Peyer's patch (tissue), 4 donors: ENCODE results near the gene TDRD9. TPM values are rescaled to one million over a fixed set of nuclear protein-coding genes. Genes with fewer than 3 reads are reported as not detected.
A peak's percentile ranks its signal among the peaks of the same experiment; 100 is the strongest.

Experiments
- DNase-seq, 3 donors: peaks; one replicate each; pipeline ENCODE4 v3.0.0-alpha.2; 2017 to 2019
- H3K27ac ChIP-seq, 4 donors: fragments of 200-600 bp; sonication (generic); one replicate each; pipeline ENCODE4 v1.5.1; 2016 to 2019
- H3K27me3 ChIP-seq, 2 donors: fragments of 200-600 bp; sonication (generic); one replicate each; pipeline ENCODE4 v1.5.1; 2019
- H3K36me3 ChIP-seq, 3 donors: fragments of 200-600 bp; sonication (generic); one replicate each; pipeline ENCODE4 v1.5.1; 2016 to 2019
- H3K4me1 ChIP-seq, 4 donors: fragments of 200-600 bp; sonication (generic); one replicate each; pipeline ENCODE4 v1.5.1; 2016 to 2019
- H3K4me3 ChIP-seq, 4 donors: fragments of 200-600 bp; sonication (generic); 1 replicate in 3 of 4; 2 replicates in 1 of 4; pipeline ENCODE4 v1.5.1; 2016 to 2019; ENCODE audit warnings: mild to moderate bottlenecking in 1 of 4
- H3K9me3 ChIP-seq, 4 donors: fragments of 200-600 bp; sonication (generic); one replicate each; pipeline ENCODE4 v1.5.1; 2016 to 2019; ENCODE audit warnings: mild to moderate bottlenecking in 1 of 4
- POLR2A ChIP-seq, 2 donors: fragments of 450-650 bp; IDR thresholded peaks; one replicate each; pipeline ENCODE4 v1.5.1; 2017; ENCODE audit warnings: antibody characterized with exemption in 2 of 2, mild to moderate bottlenecking in 2 of 2, moderate library complexity in 2 of 2
- total RNA-seq, 4 donors: library from RNA; depleted of rRNA; stranded (reverse); fragments of >200 nt; gene quantifications; one replicate each; pipeline ENCODE4 v1.1.0, GENCODE V29; 2016
- TF ChIP-seq, protein P1 (sequence below), 6 experiments: fragments of 450-650 bp in 4 of 6; fragments of 200-600 bp in 2 of 6; sonication (generic) in 1 of 6; IDR thresholded peaks; one replicate each; pipeline ENCODE4 v1.5.1; 2017 to 2019; ENCODE audit warnings: antibody characterized with exemption in 6 of 6, mild to moderate bottlenecking in 3 of 6, moderate library complexity in 1 of 6

The TDRD9 gene
- total RNA-seq, 4 donors from 2014 or later, result 0.40 TPM; not detected in 3

DNA sequence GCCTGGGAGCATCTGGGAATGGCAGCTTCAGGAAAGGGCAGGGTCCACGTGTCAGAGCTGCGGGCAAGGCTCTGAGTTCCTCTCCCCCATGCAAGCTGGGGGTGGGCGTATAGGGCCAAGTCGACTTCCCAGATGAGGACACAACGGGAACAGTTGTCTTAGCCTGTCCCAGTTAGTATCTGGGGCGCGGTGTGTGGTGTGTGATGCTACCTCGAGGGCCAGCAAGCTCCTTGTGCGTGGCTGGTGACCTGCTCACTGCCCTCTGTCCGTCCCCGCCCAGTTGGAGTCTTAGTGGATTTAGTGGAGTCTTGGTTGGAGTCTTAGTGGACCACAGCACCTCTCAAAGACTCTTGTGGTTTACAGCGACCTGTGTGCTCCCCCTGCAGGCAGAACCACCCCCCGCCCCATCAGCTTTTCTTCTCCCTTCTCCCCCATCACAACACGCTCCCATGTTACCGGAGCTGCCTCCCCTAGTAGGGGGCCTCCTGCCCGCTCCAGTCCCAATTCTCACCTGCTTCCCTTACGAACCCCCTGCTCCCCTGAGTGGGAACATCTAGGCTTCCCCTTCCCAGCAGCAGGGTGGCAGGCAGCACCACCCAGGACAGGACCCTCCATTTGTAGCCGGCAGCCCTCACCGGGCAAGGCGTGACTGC lies 165.9 kb downstream of the TDRD9 start:
- Histone ChIP-seq H3K9me3 (no peaks in the 10 kb centered on the region), H3K27me3 (no peaks in the 10 kb centered on the region), H3K4me1 (peaks cover 0 to 9% (median 0%) of the 10 kb centered on the region in 4 donors), H3K4me3 (no peak overlapping the region), H3K36me3 (no peaks in the 10 kb centered on the region), H3K27ac (no peak overlapping the region)
- TF ChIP-seq POLR2A (IDR thresholded peaks at IDR 0.05), result no peak
- TF ChIP-seq, protein P1, sequence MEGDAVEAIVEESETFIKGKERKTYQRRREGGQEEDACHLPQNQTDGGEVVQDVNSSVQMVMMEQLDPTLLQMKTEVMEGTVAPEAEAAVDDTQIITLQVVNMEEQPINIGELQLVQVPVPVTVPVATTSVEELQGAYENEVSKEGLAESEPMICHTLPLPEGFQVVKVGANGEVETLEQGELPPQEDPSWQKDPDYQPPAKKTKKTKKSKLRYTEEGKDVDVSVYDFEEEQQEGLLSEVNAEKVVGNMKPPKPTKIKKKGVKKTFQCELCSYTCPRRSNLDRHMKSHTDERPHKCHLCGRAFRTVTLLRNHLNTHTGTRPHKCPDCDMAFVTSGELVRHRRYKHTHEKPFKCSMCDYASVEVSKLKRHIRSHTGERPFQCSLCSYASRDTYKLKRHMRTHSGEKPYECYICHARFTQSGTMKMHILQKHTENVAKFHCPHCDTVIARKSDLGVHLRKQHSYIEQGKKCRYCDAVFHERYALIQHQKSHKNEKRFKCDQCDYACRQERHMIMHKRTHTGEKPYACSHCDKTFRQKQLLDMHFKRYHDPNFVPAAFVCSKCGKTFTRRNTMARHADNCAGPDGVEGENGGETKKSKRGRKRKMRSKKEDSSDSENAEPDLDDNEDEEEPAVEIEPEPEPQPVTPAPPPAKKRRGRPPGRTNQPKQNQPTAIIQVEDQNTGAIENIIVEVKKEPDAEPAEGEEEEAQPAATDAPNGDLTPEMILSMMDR (IDR thresholded peaks at IDR 0.05), result no peak
- DNase-seq, result peak in 1 of 3 donors; percentile 53

DNA sequence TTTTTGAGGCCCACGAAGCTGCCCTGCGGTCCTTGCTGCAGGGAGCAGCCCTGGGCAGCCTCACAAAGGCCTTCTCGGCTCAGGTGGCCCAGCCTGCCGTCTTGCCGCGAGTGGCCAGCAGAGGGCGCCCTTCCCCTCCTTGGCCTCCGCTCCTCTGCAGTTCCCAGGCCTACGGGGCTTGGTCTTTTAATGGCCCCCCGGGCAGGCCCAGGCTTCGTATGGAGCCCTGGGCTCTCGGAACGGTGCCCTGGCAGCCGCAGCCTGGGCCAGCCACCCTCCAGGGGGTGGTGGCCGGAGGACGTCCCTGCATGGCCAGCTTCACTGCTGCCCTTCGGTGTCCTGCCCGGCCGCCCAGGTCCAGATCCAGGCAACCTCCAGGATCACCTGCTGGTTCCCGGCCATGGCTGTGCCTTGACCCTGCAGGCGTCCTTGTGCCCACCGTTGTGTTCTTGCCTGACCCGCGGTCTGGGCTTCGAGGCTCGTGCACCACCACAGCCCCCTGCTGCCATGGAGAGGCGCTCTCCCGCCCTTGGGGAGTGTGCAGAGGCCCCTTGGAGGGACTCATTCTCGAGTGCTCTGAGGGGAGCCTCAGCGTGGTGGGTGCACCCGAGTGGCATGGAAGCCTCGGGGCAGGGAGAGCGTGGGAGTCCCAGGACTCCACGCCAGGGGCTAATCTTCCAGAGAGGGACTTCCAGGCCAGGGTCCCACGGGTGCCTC lies 166.6 kb downstream of the TDRD9 start:
- Histone ChIP-seq H3K27ac (no peak overlapping the region), H3K9me3 (no peaks in the 10 kb centered on the region), H3K4me3 (no peak overlapping the region), H3K4me1 (peaks cover 0 to 9% (median 0%) of the 10 kb centered on the region in 4 donors), H3K27me3 (no peaks in the 10 kb centered on the region), H3K36me3 (no peaks in the 10 kb centered on the region)
- peak; percentile 38 to 85 (median 85) for DNase-seq
- TF ChIP-seq POLR2A (IDR thresholded peaks at IDR 0.05), result no peak
- TF ChIP-seq, protein P1 (IDR thresholded peaks at IDR 0.05), result peak; percentile 42 to 89 (median 84)

DNA sequence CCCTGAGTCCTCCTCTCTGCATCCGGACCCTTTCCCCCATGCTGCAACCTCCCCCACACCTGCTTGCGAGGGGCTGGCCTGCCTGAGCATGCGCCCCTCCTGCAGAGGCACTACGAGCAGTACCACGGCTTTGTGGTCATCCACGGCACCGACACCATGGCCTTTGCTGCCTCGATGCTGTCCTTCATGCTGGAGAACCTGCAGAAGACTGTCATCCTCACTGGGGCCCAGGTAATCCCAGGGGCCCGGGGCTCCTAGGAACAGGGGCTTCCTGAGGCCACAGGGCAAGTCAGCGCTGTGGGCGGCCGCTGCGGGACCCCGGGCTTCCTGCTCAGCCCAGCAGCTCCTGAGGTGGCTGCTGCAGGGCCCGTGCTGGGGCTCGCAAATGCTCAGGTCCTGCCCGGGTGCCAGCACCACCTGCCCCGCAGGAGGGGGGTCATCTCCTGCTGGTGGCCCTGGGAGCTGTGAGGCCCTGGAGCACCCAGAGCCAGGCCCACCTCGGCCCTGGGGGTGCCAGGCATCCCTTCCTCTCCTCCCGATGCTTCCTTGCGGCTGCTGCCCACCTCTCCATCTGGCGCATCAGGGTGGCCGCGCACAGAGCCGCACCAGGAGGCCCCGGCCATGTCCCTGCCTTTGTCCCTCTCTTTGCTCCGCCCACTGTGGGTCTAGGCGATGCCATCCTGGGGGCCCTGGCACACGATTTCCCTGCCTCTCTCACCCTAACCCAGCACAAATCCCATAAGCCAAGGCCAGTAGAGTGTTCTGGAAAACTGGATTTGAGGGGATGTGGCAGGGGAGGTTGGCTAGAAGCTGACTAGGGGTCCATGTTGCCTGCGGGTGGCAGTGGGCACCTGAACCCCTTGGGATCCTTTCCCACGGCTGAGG lies 167.4 kb downstream of the TDRD9 start:
- Histone ChIP-seq H3K4me3 (no peak overlapping the region), H3K36me3 (no peaks in the 10 kb centered on the region), H3K9me3 (no peaks in the 10 kb centered on the region), H3K27me3 (no peaks in the 10 kb centered on the region), H3K4me1 (peaks cover 0 to 15% (median 0%) of the 10 kb centered on the region in 4 donors), H3K27ac (no peak overlapping the region)
- TF ChIP-seq, protein P1 (IDR thresholded peaks at IDR 0.05), result no peak
- TF ChIP-seq POLR2A (IDR thresholded peaks at IDR 0.05), result no peak
- peak in 1 of 3 donors; percentile 34 for DNase-seq

DNA sequence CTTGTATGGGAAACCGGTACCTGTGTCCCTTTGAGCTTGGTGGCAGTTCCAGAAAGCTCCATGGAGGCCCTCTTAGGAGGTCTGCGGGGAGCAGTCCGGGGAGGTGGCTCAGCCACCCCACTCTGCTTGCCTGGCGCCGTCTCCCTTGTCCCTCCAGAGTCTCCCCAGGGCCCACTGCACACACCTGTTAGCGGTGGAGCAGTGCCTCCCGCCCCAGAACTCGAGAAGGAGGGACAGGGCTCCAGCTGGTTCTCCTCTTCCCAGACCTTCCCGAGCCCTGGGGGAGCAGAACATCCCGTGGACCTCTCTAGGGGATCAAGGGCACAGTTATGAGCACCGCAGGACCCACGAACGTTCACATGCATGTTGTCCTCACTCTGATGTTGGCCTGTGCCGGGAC lies 168.1 kb downstream of the TDRD9 start:
- TF ChIP-seq, protein P1 (IDR thresholded peaks at IDR 0.05), result no peak
- no peak for TF ChIP-seq POLR2A (IDR thresholded peaks at IDR 0.05)
- no peaks in the 10 kb centered on the region for H3K36me3 ChIP-seq
- no peak overlapping the region for H3K27ac ChIP-seq
- no peak overlapping the region for H3K4me3 ChIP-seq
- no peak for DNase-seq
- peaks cover 0 to 22% (median 0%) of the 10 kb centered on the region in 4 donors for H3K4me1 ChIP-seq
- no peaks in the 10 kb centered on the region for H3K9me3 ChIP-seq
- no peaks in the 10 kb centered on the region for H3K27me3 ChIP-seq
